IMR-90 (cell line): ENCODE measurements around the gene PRKAR1B. TPM values are rescaled to one million over a fixed set of nuclear protein-coding genes. Genes with fewer than 3 reads are reported as not detected.

Source experiments
- ATAC-seq: fragments of 200-7000 bp; cut with Tn5 transposase; 2 replicates; pipeline ENCODE4 v1.9.1; 2020; ENCODE audit warnings: low read depth, mild to moderate bottlenecking, moderate library complexity
- BruUV-seq: library from RNA; stranded (reverse); fragments of 400-500 nt; replicated peaks from 2 replicates; lab custom pipeline; 2021; lab: Mats Ljungman, UMichigan
- CTCF ChIA-PET: fragments of 300-600 bp; formaldehyde crosslinking; extraction: SDS; loops from one replicate; lab custom pipeline; 2021; ENCODE audit warnings: antibody characterized with exemption; lab: Yijun Ruan, JAX
- POLR2A ChIA-PET: fragments of 300-600 bp; sonication (Branson Sonifier 250); formaldehyde crosslinking; loops from one replicate; lab custom pipeline; 2022; ENCODE audit warnings: antibody characterized with exemption; ENCODE audit not compliant: unreplicated experiment; lab: Charles Lee
- DNase-seq: peaks from one replicate; pipeline ENCODE4 v3.0.0; 2013
- H2AFZ ChIP-seq: replicated peaks from 2 replicates; pipeline ENCODE3; 2013; ENCODE audit warnings: low read length, mild to moderate bottlenecking; ENCODE audit not compliant: poor library complexity
- H2AK5ac ChIP-seq: 2 replicates; pipeline ENCODE4 v1.6.1; 2013; ENCODE audit warnings: low read depth, low read length, inconsistent platforms
- H2AK9ac ChIP-seq: replicated peaks from 2 replicates; pipeline ENCODE3; 2013; ENCODE audit warnings: mild to moderate bottlenecking, low read depth, low read length, moderate library complexity; ENCODE audit not compliant: poor library complexity
- H2BK120ac ChIP-seq: 2 replicates; pipeline ENCODE4 v1.6.1; 2013; ENCODE audit warnings: low read depth, low read length, inconsistent platforms
- H2BK15ac ChIP-seq: 3 replicates; pipeline ENCODE4 v1.6.1; 2013; ENCODE audit warnings: low read depth, low read length, inconsistent platforms
- H2BK20ac ChIP-seq: 2 replicates; pipeline ENCODE4 v1.6.1; 2013; ENCODE audit warnings: low read depth, mild to moderate bottlenecking, inconsistent platforms, low read length, moderate library complexity
- H2BK5ac ChIP-seq: 2 replicates; pipeline ENCODE4 v1.6.1; 2013; ENCODE audit warnings: mild to moderate bottlenecking, low read depth, low read length, inconsistent platforms; ENCODE audit not compliant: poor library complexity, severe bottlenecking
- H3K14ac ChIP-seq: replicated peaks from 2 replicates; pipeline ENCODE4 v1.6.1; 2013; ENCODE audit warnings: low read depth, low read length, inconsistent platforms
- H3K18ac ChIP-seq: 2 replicates; pipeline ENCODE4 v1.6.1; 2013; ENCODE audit warnings: low read depth, low read length, control low read depth
- H3K23ac ChIP-seq: 2 replicates; pipeline ENCODE4 v1.6.1; 2013; ENCODE audit warnings: low read depth, low read length, inconsistent platforms
- H3K27ac ChIP-seq: 2 replicates; pipeline ENCODE4 v1.5.1; 2013; ENCODE audit warnings: mild to moderate bottlenecking, control low read depth, low read length; ENCODE audit not compliant: insufficient read depth
- H3K27me3 ChIP-seq: 2 replicates; pipeline ENCODE4 v1.6.1; 2013; ENCODE audit warnings: low read length; ENCODE audit not compliant: control insufficient read depth, insufficient read depth
- H3K36me3 ChIP-seq: 2 replicates; pipeline ENCODE4 v1.6.1; 2013; ENCODE audit warnings: low read length, mixed read lengths; ENCODE audit not compliant: control insufficient read depth, insufficient read depth
- H3K4ac ChIP-seq: 2 replicates; pipeline ENCODE4 v1.6.1; 2013; ENCODE audit warnings: low read depth, low read length, inconsistent platforms
- H3K4me1 ChIP-seq: 2 replicates; pipeline ENCODE4 v1.6.1; 2013; ENCODE audit warnings: low read length, mixed read lengths; ENCODE audit not compliant: control insufficient read depth, insufficient read depth
- H3K4me2 ChIP-seq: 2 replicates; pipeline ENCODE4 v1.6.1; 2013; ENCODE audit warnings: low read depth, mild to moderate bottlenecking, control low read depth, low read length, moderate library complexity
- H3K4me3 ChIP-seq: 2 replicates; pipeline ENCODE4 v1.5.1; 2013; ENCODE audit warnings: low read depth, mild to moderate bottlenecking, control low read depth, low read length, moderate library complexity; ENCODE audit not compliant: insufficient read depth
- H3K56ac ChIP-seq: 2 replicates; pipeline ENCODE4 v1.6.1; 2013; ENCODE audit warnings: low read length, inconsistent platforms; ENCODE audit not compliant: insufficient read depth; ENCODE audit errors: extremely low read depth
- H3K79me1 ChIP-seq, 2 experiments: 2 replicates each; pipeline ENCODE4 v1.6.1; 2013; ENCODE audit warnings: low read length in 2 of 2, inconsistent platforms in 1 of 2, low read depth in 1 of 2
- H3K9ac ChIP-seq: 2 replicates; pipeline ENCODE4 v1.6.1; 2013; ENCODE audit warnings: low read depth, low read length, control low read depth
- H3K9me1 ChIP-seq: 2 replicates; pipeline ENCODE4 v1.6.1; 2013; ENCODE audit warnings: low read length, inconsistent platforms; ENCODE audit not compliant: insufficient read depth
- H3K9me3 ChIP-seq: 2 replicates; pipeline ENCODE4 v1.6.1; 2013; ENCODE audit warnings: low read length; ENCODE audit not compliant: control insufficient read depth, insufficient read depth
- H4K20me1 ChIP-seq: 2 replicates; pipeline ENCODE4 v1.6.1; 2013; ENCODE audit warnings: low read length, inconsistent platforms; ENCODE audit not compliant: insufficient read depth
- H4K5ac ChIP-seq: 2 replicates; pipeline ENCODE4 v1.6.1; 2013; ENCODE audit warnings: mild to moderate bottlenecking, low read depth, low read length, control low read depth
- H4K8ac ChIP-seq, 2 experiments: 2 replicates each; pipeline ENCODE4 v1.6.1; 2013; ENCODE audit warnings: low read depth in 2 of 2, low read length in 2 of 2, control low read depth in 1 of 2, inconsistent platforms in 1 of 2
- H4K91ac ChIP-seq: 2 replicates; pipeline ENCODE4 v1.6.1; 2013; ENCODE audit warnings: low read depth, low read length, inconsistent platforms; ENCODE audit not compliant: insufficient read depth
- BHLHE40 ChIP-seq: fragments of 150-350 bp; IDR thresholded peaks from 2 replicates; pipeline ENCODE4 v1.6.1; 2016; ENCODE audit warnings: mild to moderate bottlenecking, low read depth, low read length
- CEBPB ChIP-seq: IDR thresholded peaks from 2 replicates; pipeline ENCODE4 v1.6.1; 2012; ENCODE audit warnings: low read depth, low read length, improper control_type of control experiment
- CHD1 ChIP-seq: IDR thresholded peaks from 2 replicates; pipeline ENCODE4 v1.6.1; 2012; ENCODE audit warnings: low read depth, low read length, improper control_type of control experiment
- ELK1 ChIP-seq: fragments of 150-350 bp; IDR thresholded peaks from 2 replicates; pipeline ENCODE4 v1.6.1; 2016; ENCODE audit warnings: low read depth, mild to moderate bottlenecking, low read length, moderate library complexity, borderline replicate concordance
- FOS ChIP-seq: fragments of 150-350 bp; IDR thresholded peaks from 2 replicates; pipeline ENCODE4 v1.6.1; 2016; ENCODE audit warnings: low read depth, low read length
- MAFK ChIP-seq: IDR thresholded peaks from 2 replicates; pipeline ENCODE4 v1.6.1; 2012; ENCODE audit warnings: low read depth, low read length, improper control_type of control experiment
- MAZ ChIP-seq: IDR thresholded peaks from 2 replicates; pipeline ENCODE4 v1.6.1; 2012; ENCODE audit warnings: low read depth, mild to moderate bottlenecking, low read length, improper control_type of control experiment, moderate library complexity, borderline replicate concordance
- NFE2L2 ChIP-seq: fragments of 150-350 bp; IDR thresholded peaks from 2 replicates; pipeline ENCODE4 v1.6.1; 2016; ENCODE audit warnings: low read depth, mild to moderate bottlenecking, low read length
- POLR2A ChIP-seq: IDR thresholded peaks from 2 replicates; pipeline ENCODE4 v1.6.1; 2012; ENCODE audit warnings: mild to moderate bottlenecking, low read depth, low read length
- RAD21 ChIP-seq: IDR thresholded peaks from 2 replicates; pipeline ENCODE4 v1.6.1; 2012; ENCODE audit warnings: low read length, improper control_type of control experiment
- RCOR1 ChIP-seq: IDR thresholded peaks from 2 replicates; pipeline ENCODE4 v1.6.1; 2012; ENCODE audit warnings: mild to moderate bottlenecking, low read length, improper control_type of control experiment; ENCODE audit not compliant: insufficient replicate concordance
- RFX5 ChIP-seq: IDR thresholded peaks from 2 replicates; pipeline ENCODE4 v1.8.0; 2012; ENCODE audit warnings: low read depth, mild to moderate bottlenecking, low read length, moderate library complexity
- SMC3 ChIP-seq: fragments of 150-350 bp; IDR thresholded peaks from 2 replicates; pipeline ENCODE4 v1.6.1; 2016; ENCODE audit warnings: low read depth, mild to moderate bottlenecking, antibody characterized with exemption, low read length, moderate library complexity
- USF2 ChIP-seq: fragments of 150-350 bp; IDR thresholded peaks from 2 replicates; pipeline ENCODE4 v1.6.1; 2017; ENCODE audit warnings: mild to moderate bottlenecking, antibody characterized with exemption, low read length, low read depth
- WGBS, 2 experiments: methylation state at CpG; one replicate each; pipeline versions ENCODE4 v1.1.5 to v1.1.7; 2013; ENCODE audit warnings: missing lambda C conversion rate in 2 of 2; ENCODE audit not compliant: insufficient read length in 1 of 2; ENCODE audit errors: extremely low coverage in 2 of 2; 5-methylcytosine and 5-hydroxymethylcytosine counted together
- dilution Hi-C: fragments of 300-500 bp; cut with HindIII; formaldehyde crosslinking; loops from one replicate; pipeline ENCODE4 v1.14.3; 2018; ENCODE audit warnings: low sequenced_read_pairs; ENCODE audit not compliant: unreplicated experiment
- in situ Hi-C: fragments of 300-500 bp; cut with MboI; formaldehyde crosslinking; loops from 3 replicates; pipeline ENCODE4 v1.14.3; 2019; ENCODE audit warnings: low sequenced_read_pairs, inconsistent platforms, mixed read lengths
- intact Hi-C: fragments of 100-400 bp; cut with micrococcal nuclease; formaldehyde crosslinking; loops from 2 replicates; pipeline ENCODE4 v1.10.0; 2022
- polyA plus RNA-seq, 3 experiments: library from polyadenylated mRNA; depleted of rRNA; stranded (reverse); fragments of >200 nt; gene quantifications; 2 replicates each; pipeline ENCODE4 v1.2.3, GENCODE V29; 2012; ENCODE audit warnings: low replicate concordance in 1 of 3
- total RNA-seq: library from RNA; depleted of rRNA; stranded (reverse); fragments of >200 nt; gene quantifications from 2 replicates; pipeline ENCODE4 v1.2.3, GENCODE V29; 2012

The PRKAR1B gene
- total and polyA plus RNA-seq, 2 of the 4 experiments (the other 2 are of a cell fraction) = 15.2 to 20.2 TPM

GRCh38 chr7:734214-734613, 7.1 kb upstream of the PRKAR1B start:
- Histone ChIP-seq H3K56ac (no peak overlapping the region), H4K5ac (no peak overlapping the region), H3K36me3 (peaks cover 21% of the 10 kb centered on the region), H3K9me1 (no peaks in the 10 kb centered on the region), H4K20me1 (peaks cover 11% of the 10 kb centered on the region; the same call in 1 of the 2 replicates), H3K9ac (no peak overlapping the region), H2BK15ac (no peak overlapping the region), H3K18ac (no peak overlapping the region), H3K4me2 (no peak overlapping the region), H2BK5ac (no peak overlapping the region), H3K4me3 (no peak overlapping the region), H2AFZ (no peak overlapping the region), H3K4me1 (no peaks in the 10 kb centered on the region), H3K27ac (no peak overlapping the region), H3K79me1 (peaks cover 32 to 44% of the 10 kb centered on the region in 2 experiments), H3K4ac (no peak overlapping the region), H4K91ac (no peak overlapping the region), H3K27me3 (no peaks in the 10 kb centered on the region), H3K14ac (no peak overlapping the region), H2AK9ac (no peak overlapping the region), H2BK20ac (no peak overlapping the region), H3K9me3 (peaks cover 3% of the 10 kb centered on the region; the same call in 1 of the 2 replicates), H2BK120ac (no peak overlapping the region), H2AK5ac (no peak overlapping the region), H3K23ac (no peak overlapping the region), H4K8ac (no peak overlapping the region)
- in situ Hi-C loops (no loop called here), dilution Hi-C loops (no loop called here), intact Hi-C loops (no loop called here)
- ATAC-seq (no peak), DNase-seq (no peak)
- no peak for TF ChIP-seq BHLHE40
- TF ChIP-seq ELK1 = no peak
- no peak for TF ChIP-seq MAFK
- no peak for TF ChIP-seq CHD1
- no peak for TF ChIP-seq RFX5
- TF ChIP-seq RCOR1 = no peak
- TF ChIP-seq NFE2L2 = no peak
- no peak for TF ChIP-seq POLR2A
- no peak for TF ChIP-seq RAD21
- TF ChIP-seq CEBPB = no peak
- TF ChIP-seq USF2 = no peak
- TF ChIP-seq MAZ = no peak
- no peak for TF ChIP-seq FOS
- no peak for TF ChIP-seq SMC3
- POLR2A ChIA-PET = no interaction called here
- no CpG with 5 or more reads among the region's 4 CpGs for WGBS, 2 experiments
- CTCF ChIA-PET = no interaction called here
- BruUV-seq = no TSS peak
